ENCODE results near the gene URB1. TPM values are rescaled to one million over a fixed set of nuclear protein-coding genes. Genes with fewer than 3 reads are reported as not detected.

Gene URB1
- total and polyA plus RNA-seq, 2 experiments from 2014 or later: 7.7 to 44.1 TPM

DNA sequence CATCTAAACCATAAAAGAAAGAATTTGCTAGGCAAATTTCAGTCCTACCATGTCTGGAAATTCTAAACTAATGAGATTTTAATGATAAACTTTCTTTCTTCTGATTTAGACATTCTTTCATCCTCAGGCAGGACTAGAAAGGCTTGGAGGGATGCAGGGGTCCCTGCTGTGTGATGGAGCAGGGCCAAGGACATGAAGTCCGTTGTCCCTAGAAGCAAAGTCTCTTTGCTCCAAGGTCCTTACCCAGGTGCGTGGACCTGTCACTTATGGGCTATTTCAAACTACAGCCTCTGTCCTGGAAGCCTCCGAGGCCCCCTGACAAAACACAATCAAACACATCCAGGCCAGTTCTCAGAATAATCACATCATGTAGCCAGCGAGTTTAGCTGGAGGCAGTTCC, 26.6 kb downstream of the URB1 start:
- Mint-ChIP-seq H3K27me3 (ENCODE audit: insufficient read depth, low read depth, poor library complexity) (peaks cover 4% of the 10 kb centered on the region), H3K27ac (no peak overlapping the region), H3K36me3 (ENCODE audit: low read depth) (peaks cover 80% of the 10 kb centered on the region), H3K4me1 (no peaks in the 10 kb centered on the region), H3K4me3 (no peak overlapping the region), H3K9me3 (no peaks in the 10 kb centered on the region)
- Histone ChIP-seq H3K36me3 (ENCODE audit: insufficient read depth) (peaks cover 72% of the 10 kb centered on the region), H3K4me1 (ENCODE audit: insufficient read depth) (no peaks in the 10 kb centered on the region), H3F3A (replicated peaks; ENCODE audit: low read depth) (0 out of 2 replicates have a peak, but pooled peaks cover 2% of the 10 kb centered on the region), H3K4me2 (no peak overlapping the region), H3K9me2 (ENCODE audit: insufficient read depth) (no peaks in the 10 kb centered on the region), H4K20me1 (replicated peaks; ENCODE audit: insufficient read depth) (peaks cover 12% of the 10 kb centered on the region; the same call in 1 of the 2 replicates), H3K27me3 (ENCODE audit: insufficient read depth) (no peaks in the 10 kb centered on the region), H3K27ac (ENCODE audit: low read depth) (no peak overlapping the region), H3K4me3 (no peak overlapping the region), H2AFZ (no peak overlapping the region), H3K79me2 (replicated peaks; ENCODE audit: insufficient read depth) (no peaks in the 10 kb centered on the region)
- no peak for ATAC-seq
- no peak for TF ChIP-seq ZNF462 (CRISPR knock-in tag; IDR thresholded peaks at IDR 0.05)
- TF ChIP-seq ZNF114 (CRISPR knock-in tag; IDR thresholded peaks at IDR 0.05): no peak
- TF ChIP-seq, protein P1, sequence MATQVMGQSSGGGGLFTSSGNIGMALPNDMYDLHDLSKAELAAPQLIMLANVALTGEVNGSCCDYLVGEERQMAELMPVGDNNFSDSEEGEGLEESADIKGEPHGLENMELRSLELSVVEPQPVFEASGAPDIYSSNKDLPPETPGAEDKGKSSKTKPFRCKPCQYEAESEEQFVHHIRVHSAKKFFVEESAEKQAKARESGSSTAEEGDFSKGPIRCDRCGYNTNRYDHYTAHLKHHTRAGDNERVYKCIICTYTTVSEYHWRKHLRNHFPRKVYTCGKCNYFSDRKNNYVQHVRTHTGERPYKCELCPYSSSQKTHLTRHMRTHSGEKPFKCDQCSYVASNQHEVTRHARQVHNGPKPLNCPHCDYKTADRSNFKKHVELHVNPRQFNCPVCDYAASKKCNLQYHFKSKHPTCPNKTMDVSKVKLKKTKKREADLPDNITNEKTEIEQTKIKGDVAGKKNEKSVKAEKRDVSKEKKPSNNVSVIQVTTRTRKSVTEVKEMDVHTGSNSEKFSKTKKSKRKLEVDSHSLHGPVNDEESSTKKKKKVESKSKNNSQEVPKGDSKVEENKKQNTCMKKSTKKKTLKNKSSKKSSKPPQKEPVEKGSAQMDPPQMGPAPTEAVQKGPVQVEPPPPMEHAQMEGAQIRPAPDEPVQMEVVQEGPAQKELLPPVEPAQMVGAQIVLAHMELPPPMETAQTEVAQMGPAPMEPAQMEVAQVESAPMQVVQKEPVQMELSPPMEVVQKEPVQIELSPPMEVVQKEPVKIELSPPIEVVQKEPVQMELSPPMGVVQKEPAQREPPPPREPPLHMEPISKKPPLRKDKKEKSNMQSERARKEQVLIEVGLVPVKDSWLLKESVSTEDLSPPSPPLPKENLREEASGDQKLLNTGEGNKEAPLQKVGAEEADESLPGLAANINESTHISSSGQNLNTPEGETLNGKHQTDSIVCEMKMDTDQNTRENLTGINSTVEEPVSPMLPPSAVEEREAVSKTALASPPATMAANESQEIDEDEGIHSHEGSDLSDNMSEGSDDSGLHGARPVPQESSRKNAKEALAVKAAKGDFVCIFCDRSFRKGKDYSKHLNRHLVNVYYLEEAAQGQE (IDR thresholded peaks at IDR 0.05; ENCODE audit: unreplicated experiment): no peak
- TF ChIP-seq EZH2phosphoT487 (IDR thresholded peaks at IDR 0.05; ENCODE audit: unreplicated experiment): no peak
- no peak for TF ChIP-seq ZNF331 (CRISPR knock-in tag; IDR thresholded peaks at IDR 0.05; ENCODE audit: low read depth)
- no peak for TF ChIP-seq NANOG (IDR thresholded peaks at IDR 0.05; ENCODE audit: borderline replicate concordance)
- TF ChIP-seq CTCF (conservative IDR thresholded peaks at IDR 0.05; ENCODE audit: low read depth in 2 of 2): no peak
- TF ChIP-seq STAT1 (IDR thresholded peaks at IDR 0.05; ENCODE audit: unreplicated experiment): no peak
- no peak for TF ChIP-seq POLR2AphosphoS5 (IDR thresholded peaks at IDR 0.05; ENCODE audit: low read depth)
- no peak for TF ChIP-seq JUNB (IDR thresholded peaks at IDR 0.05; ENCODE audit: unreplicated experiment)
- no peak for TF ChIP-seq EZH2 (IDR thresholded peaks at IDR 0.05; ENCODE audit: low read depth, unreplicated experiment)
- TF ChIP-seq CREB1 (CRISPR knock-in tag; IDR thresholded peaks at IDR 0.05; ENCODE audit: low read depth): no peak
- DNase-seq (ENCODE audit: low spot score): no peak
